NB4 (cell line): ENCODE measurements around the gene PLA2G4E.

Experiments
- CTCF ChIP-seq: IDR thresholded peaks from one replicate; pipeline ENCODE4 v1.5.1; 2012; ENCODE audit warnings: low read depth, low read length
- POLR2A ChIP-seq: IDR thresholded peaks from 2 replicates; pipeline ENCODE4 v1.6.1; 2011; ENCODE audit warnings: mild to moderate bottlenecking; ENCODE audit not compliant: insufficient read length; ENCODE audit errors: extremely low read depth

GRCh38 chr15:42027521-42027920 is 6.7 kb upstream of the PLA2G4E start:
- TF ChIP-seq POLR2A (no peak), CTCF (no peak)
